HG03520 (cell line): ENCODE measurements around the gene RAI14.
"Not testable (repeated sequence)": the region's sequence is repeated elsewhere in the genome, so short reads cannot be mapped to it uniquely, and the experiment has no call there.

ENCODE experiments used
- ATAC-seq: cut with Tn5 transposase; IDR thresholded peaks from one replicate; pipeline ENCODE4 v1.9.1; 2021; ENCODE audit warnings: mild to moderate bottlenecking, moderate library complexity; ENCODE audit not compliant: unreplicated experiment

The RAI14 gene

GRCh38 chr5:34758514-34758913, 102.4 kb downstream of the RAI14 start:
- no peak for ATAC-seq

GRCh38 chr5:34759213-34759612, 103.1 kb downstream of the RAI14 start:
- ATAC-seq = not testable (repeated sequence)

- ATAC-seq = no peak
Measured at GRCh38 chr5:34765662-34766061, 109.5 kb downstream of the RAI14 start.

- no peak for ATAC-seq
Measured at GRCh38 chr5:34767180-34767579, 111.1 kb downstream of the RAI14 start.

- ATAC-seq = no peak
Measured at GRCh38 chr5:34770486-34770885, 114.4 kb downstream of the RAI14 start.

- no peak for ATAC-seq
Measured at GRCh38 chr5:34771076-34771475, 114.9 kb downstream of the RAI14 start.

- no peak for ATAC-seq
Measured at GRCh38 chr5:34772267-34773098, 116.4 kb downstream of the RAI14 start.

- ATAC-seq = no peak
Measured at GRCh38 chr5:34774139-34774538, 118.0 kb downstream of the RAI14 start.

GRCh38 chr5:34774678-34775077, 118.5 kb downstream of the RAI14 start:
- ATAC-seq = not testable (repeated sequence)

- ATAC-seq = no peak
Measured at GRCh38 chr5:34775886-34776285, 119.8 kb downstream of the RAI14 start.

GRCh38 chr5:34778091-34778850, 122.1 kb downstream of the RAI14 start:
- ATAC-seq = no peak

- ATAC-seq = not testable (repeated sequence)
Measured at GRCh38 chr5:34783892-34784291, 127.8 kb downstream of the RAI14 start.

GRCh38 chr5:34787035-34787434, 130.9 kb downstream of the RAI14 start:
- ATAC-seq = no peak

GRCh38 chr5:34789021-34789531, 132.9 kb downstream of the RAI14 start:
- no peak for ATAC-seq

GRCh38 chr5:34789639-34790038, 133.5 kb downstream of the RAI14 start:
- no peak for ATAC-seq

GRCh38 chr5:34790069-34790468, 133.9 kb downstream of the RAI14 start:
- no peak for ATAC-seq

- ATAC-seq = no peak
Measured at GRCh38 chr5:34791761-34792244, 135.7 kb downstream of the RAI14 start.

GRCh38 chr5:34802834-34803563, 146.9 kb downstream of the RAI14 start:
- no peak for ATAC-seq

GRCh38 chr5:34803974-34804732, 148.0 kb downstream of the RAI14 start:
- ATAC-seq = no peak

GRCh38 chr5:34804913-34805312, 148.8 kb downstream of the RAI14 start:
- ATAC-seq = no peak
